HUDEP-2 (cell line): ENCODE results near the gene SEMA6B.
"Not testable (repeated sequence)": the region's sequence is repeated elsewhere in the genome, so short reads cannot be mapped to it uniquely, and the experiment has no call there.

Experiments used
- DNase-seq, 76 experiments: peaks; one replicate each; lab custom pipeline; 2025; ENCODE audit not compliant: unreplicated experiment in 76 of 76; lab: John Stamatoyannopoulos, UW

Gene SEMA6B

DNA sequence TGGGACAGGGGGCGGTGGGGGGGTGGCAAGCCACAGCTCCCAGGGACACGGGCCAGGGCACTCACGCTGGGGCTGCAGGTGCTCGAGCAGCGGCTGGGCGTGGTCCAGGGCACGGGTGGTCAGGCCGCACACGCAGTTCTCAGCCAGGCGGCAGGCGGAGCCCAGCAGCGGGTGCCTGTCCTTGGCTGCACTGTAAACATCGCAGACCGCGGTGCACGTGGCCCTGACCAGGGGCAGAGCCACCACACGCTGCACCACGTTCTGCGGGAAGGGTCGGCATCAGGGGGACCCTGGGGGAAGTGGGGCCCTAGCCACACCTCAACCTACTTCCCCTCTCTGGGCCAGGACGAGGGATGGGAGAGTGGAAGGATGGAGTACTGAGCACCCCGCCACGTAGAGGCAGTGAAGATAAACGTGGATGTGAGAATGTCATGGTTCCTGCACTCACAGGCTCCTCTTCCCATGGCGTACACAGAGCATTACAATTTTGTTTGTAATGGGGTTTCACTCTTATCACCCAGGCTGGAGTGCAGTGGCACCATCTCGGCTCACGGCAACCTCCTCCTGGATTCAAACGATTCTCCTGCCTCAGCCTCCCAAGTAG is 27.8 kb downstream of the SEMA6B start:
- no peak for DNase-seq

DNA sequence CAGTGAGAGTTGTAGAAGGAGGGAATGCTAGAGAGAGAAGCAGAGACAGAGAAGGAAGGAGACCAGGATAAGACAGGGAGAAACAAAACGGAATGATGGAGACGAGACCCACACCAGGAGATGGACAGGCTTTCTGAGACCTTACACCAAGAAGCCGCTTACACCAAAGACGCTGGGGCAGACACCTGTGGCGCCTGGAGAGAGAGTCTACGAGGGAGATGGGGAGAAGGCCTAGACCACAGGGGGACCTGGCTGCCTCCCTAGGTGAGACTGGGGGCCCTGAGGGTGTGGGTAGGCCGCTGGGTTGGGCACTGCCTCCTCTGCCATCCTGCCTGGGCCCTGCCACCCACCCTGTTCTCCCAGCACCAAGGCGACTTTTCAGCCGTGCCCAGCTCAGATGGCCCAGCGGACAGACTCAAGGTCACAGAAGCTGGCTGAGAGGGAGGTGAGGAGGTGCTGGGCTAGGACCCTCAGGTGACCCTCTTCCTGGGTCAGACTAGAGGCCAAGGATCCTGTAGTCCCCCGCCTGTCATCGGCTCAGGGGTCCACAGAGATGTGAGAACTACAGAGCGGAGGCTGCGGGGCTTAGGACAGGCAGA is 29.5 kb downstream of the SEMA6B start:
- DNase-seq = no peak

GRCh38 chr19:4528843-4529242 is 30.6 kb downstream of the SEMA6B start:
- no peak for DNase-seq

- not testable (repeated sequence) for DNase-seq
Observed at GRCh38 chr19:4527377-4527776, 32.1 kb downstream of the SEMA6B start.

DNA sequence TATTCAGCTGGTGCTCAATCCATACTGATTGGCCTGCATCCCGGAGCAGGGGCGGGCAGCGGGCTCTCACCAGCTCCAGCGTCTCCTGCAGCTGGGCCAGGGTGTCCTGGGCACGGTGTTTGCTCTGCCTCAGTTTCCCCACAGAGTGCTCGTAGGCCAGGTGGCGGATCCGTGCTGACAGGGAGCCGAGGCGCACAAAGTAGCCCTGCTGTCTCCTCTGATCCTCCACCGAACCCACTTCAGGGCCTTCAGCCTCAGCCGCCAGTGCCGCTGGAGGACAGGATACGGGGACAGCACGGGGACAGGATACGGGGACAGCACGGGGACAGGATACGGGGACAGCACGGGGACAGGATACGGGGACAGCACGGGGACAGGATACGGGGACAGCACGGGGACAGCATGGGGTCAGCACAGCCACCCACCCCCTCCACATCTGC is 33.9 kb downstream of the SEMA6B start:
- DNase-seq = no peak

- DNase-seq = peak in 62 of 76 experiments; percentile 18 to 84 (median 62)
Observed at GRCh38 chr19:4524808-4525562, 34.5 kb downstream of the SEMA6B start.

- DNase-seq = peak in 49 of 76 experiments; percentile 4 to 68 (median 37)
Observed at GRCh38 chr19:4523306-4524110, 36.0 kb downstream of the SEMA6B start.

GRCh38 chr19:4522291-4523002 is 37.0 kb downstream of the SEMA6B start:
- DNase-seq = no peak

DNA sequence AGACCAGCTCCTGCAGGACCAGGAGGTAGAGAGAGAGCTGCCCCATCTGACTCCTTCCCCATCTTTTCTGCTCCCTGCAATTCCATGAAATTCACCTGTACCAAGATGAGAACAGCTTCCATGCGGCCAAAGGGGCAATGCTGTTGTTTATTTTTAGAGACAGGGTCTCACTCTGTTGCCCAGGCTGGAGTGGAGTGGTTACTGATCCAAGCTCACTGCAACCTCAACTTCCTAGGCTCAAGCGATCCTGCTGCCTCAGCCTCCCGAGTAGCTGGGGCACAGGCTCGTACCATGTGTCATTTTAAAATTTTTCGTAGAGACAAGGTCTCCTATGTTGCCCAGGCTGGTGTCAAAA is 37.6 kb downstream of the SEMA6B start:
- no peak for DNase-seq

GRCh38 chr19:4521170-4521887 is 38.2 kb downstream of the SEMA6B start:
- no peak for DNase-seq

- no peak for DNase-seq
Observed at GRCh38 chr19:4519521-4520277, 39.8 kb downstream of the SEMA6B start.

DNA sequence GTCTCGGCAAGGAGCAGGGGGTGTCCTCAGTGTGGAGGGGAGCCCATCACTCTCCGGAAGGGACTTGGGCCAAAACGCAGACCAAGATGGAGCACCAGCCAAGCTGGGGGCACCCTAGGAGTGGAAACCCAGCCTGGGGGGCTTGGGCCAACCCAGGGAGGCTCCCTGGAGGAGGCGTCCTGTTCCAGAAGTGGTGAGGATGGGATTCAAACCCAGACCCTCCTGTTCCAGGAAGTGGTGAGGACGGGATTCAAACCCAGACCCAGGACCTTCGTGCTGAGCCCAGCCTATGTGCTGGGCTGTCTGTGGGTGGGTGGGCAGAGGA is 40.4 kb downstream of the SEMA6B start:
- no peak for DNase-seq

- DNase-seq = no peak
Observed at GRCh38 chr19:4518345-4519171, 40.9 kb downstream of the SEMA6B start, which contains the start of gene PLIN4. Gene PLIN4, minus strand, starts transcription at chr19:4518486. Its CDS starts 214 bp downstream, at chr19:4518272.

DNA sequence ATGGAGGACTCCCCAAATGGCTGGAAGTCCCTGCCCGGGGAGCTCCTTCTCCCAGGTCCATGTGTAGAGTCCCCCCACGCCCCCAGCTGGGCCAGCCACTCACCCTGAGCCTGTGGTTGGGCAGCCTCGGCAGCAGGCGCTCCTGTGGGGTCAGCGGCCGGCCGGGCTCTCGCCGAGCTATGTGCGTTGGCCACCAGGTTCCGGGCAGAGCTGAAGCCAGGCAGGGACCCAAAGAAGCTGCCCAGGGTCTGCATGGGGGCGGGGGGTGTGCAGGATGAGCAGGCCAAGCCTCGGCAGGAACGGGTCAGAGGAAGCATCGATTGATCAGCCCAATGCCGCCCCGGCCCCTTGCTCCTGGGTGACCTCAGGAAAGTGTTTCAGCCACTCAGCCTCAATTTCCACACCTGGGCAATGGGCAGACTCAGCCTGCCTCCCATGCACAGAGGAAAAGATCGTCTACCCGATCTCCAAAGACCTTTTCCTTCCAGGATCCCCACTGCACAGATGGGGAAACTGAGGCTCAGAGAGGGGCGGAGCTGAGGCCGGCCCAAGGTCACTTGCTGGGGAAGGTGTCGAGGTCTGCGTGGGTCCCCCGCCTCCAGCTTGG is 41.9 kb downstream of the SEMA6B start:
- DNase-seq = no peak

GRCh38 chr19:4516939-4517300 is 42.6 kb downstream of the SEMA6B start:
- DNase-seq = no peak

- DNase-seq = no peak
Observed at GRCh38 chr19:4516199-4516938, 43.1 kb downstream of the SEMA6B start.

GRCh38 chr19:4515732-4516131 is 43.8 kb downstream of the SEMA6B start:
- DNase-seq = no peak
